ENCODE data around the gene GLTPD2. TPM values are rescaled to one million over a fixed set of nuclear protein-coding genes. Genes with fewer than 3 reads are reported as not detected.

GLTPD2 gene
- total and polyA plus RNA-seq, 10 of the 15 experiments (the other 5 are each of a cell fraction or from before 2014, with no cell fraction given) = 0.16 to 0.34 TPM; not detected in 8

- TF ChIP-seq GABPA (IDR thresholded peaks at IDR 0.05; ENCODE audit: low read depth) (no peak), EED (IDR thresholded peaks at IDR 0.05; ENCODE audit: low read depth) (no peak), POLR2AphosphoS5 (IDR thresholded peaks at IDR 0.05; ENCODE audit: low read length) (no peak), LARP7 (IDR thresholded peaks at IDR 0.05) (peak; percentile 63; the same call in 1 of the 2 replicates), CREM (IDR thresholded peaks at IDR 0.05; ENCODE audit: low read depth) (0 out of 2 replicates have a peak, but pooled peaks have one; percentile 29), ELK1 (IDR thresholded peaks at IDR 0.05; ENCODE audit: low read depth, low read length) (no peak), CBX5 (IDR thresholded peaks at IDR 0.05; ENCODE audit: low read depth) (no peak), BACH1 (IDR thresholded peaks at IDR 0.05; ENCODE audit: borderline replicate concordance) (0 out of 2 replicates have a peak, but pooled peaks have one; percentile 49), NFXL1 (IDR thresholded peaks at IDR 0.05; ENCODE audit: borderline replicate concordance) (no peak), IRF5 (IDR thresholded peaks at IDR 0.05; ENCODE audit: borderline replicate concordance) (no peak), RELA (IDR thresholded peaks at IDR 0.05; ENCODE audit: borderline replicate concordance, partially characterized antibody) (peak; percentile 13), BCL3 (IDR thresholded peaks at IDR 0.05; ENCODE audit: borderline replicate concordance, insufficient read depth, low read depth, low read length, poor library complexity, severe bottlenecking) (no peak), ZNF217 (IDR thresholded peaks at IDR 0.05) (no peak), TCF3 (IDR thresholded peaks at IDR 0.05; ENCODE audit: borderline replicate concordance, insufficient read depth, low read depth, low read length) (0 out of 2 replicates have a peak, but pooled peaks have one; percentile 14), BHLHE40 (IDR thresholded peaks at IDR 0.05; ENCODE audit: borderline replicate concordance in 1 of 2, low read depth in 2 of 2, low read length in 1 of 2) (peak in 1 of 2 experiments; percentile 43; a peak in 2 of 4 replicates), SP1 (IDR thresholded peaks at IDR 0.05; ENCODE audit: low read depth, low read length) (no peak), SPI1 (IDR thresholded peaks at IDR 0.05; ENCODE audit: borderline replicate concordance, insufficient read depth, low read depth, low read length) (peak; percentile 69), DPF2 (IDR thresholded peaks at IDR 0.05) (peak; percentile 80), YY1 (IDR thresholded peaks at IDR 0.05; ENCODE audit: low read depth, low read length) (no peak), GATAD2B (conservative IDR thresholded peaks at IDR 0.05; ENCODE audit: low read depth) (peak; percentile 36; the same call in 1 of the 2 replicates), EP300 (IDR thresholded peaks at IDR 0.05; ENCODE audit: borderline replicate concordance in 1 of 2, control insufficient read depth in 1 of 2, low read depth in 2 of 2, low read length in 2 of 2) (no peak), SMAD1 (IDR thresholded peaks at IDR 0.05; ENCODE audit: low read depth, partially characterized antibody) (no peak), EGR1 (IDR thresholded peaks at IDR 0.05; ENCODE audit: borderline replicate concordance in 1 of 2, low read depth in 2 of 2, low read length in 2 of 2) (peak in 1 of 2 experiments; percentile 49; a peak in 1 of 3 replicates), IRF3 (IDR thresholded peaks at IDR 0.05) (no peak)
Measured at GRCh38 chr17:4739122-4740024, 49.4 kb upstream of the GLTPD2 start, which contains the start of the genes CXCL16 and ZMYND15 (continued).
